A673 (cell line): ENCODE measurements around the gene ATP1A2.

Experiments used
- EZH2 ChIP-seq: fragments of 200-600 bp; sonication (generic); IDR thresholded peaks from 2 replicates; pipeline ENCODE4 v1.6.1; 2017; ENCODE audit warnings: borderline replicate concordance, low read depth, mild to moderate bottlenecking, mixed read lengths, antibody characterized with exemption, low read length; ENCODE audit not compliant: poor library complexity, severe bottlenecking
- TF ChIP-seq, protein P1 (sequence below): fragments of 300-800, 200-600 bp; sonication (generic); conservative IDR thresholded peaks from 2 replicates; pipeline ENCODE4 v1.5.1; 2017; ENCODE audit warnings: low read depth, mild to moderate bottlenecking, antibody characterized with exemption, low read length, moderate library complexity, mixed read lengths

- TF ChIP-seq, protein P1, sequence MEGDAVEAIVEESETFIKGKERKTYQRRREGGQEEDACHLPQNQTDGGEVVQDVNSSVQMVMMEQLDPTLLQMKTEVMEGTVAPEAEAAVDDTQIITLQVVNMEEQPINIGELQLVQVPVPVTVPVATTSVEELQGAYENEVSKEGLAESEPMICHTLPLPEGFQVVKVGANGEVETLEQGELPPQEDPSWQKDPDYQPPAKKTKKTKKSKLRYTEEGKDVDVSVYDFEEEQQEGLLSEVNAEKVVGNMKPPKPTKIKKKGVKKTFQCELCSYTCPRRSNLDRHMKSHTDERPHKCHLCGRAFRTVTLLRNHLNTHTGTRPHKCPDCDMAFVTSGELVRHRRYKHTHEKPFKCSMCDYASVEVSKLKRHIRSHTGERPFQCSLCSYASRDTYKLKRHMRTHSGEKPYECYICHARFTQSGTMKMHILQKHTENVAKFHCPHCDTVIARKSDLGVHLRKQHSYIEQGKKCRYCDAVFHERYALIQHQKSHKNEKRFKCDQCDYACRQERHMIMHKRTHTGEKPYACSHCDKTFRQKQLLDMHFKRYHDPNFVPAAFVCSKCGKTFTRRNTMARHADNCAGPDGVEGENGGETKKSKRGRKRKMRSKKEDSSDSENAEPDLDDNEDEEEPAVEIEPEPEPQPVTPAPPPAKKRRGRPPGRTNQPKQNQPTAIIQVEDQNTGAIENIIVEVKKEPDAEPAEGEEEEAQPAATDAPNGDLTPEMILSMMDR, result no peak
- TF ChIP-seq EZH2, result no peak
Measured at GRCh38 chr1:160093624-160094290, 21.8 kb upstream of the ATP1A2 start.
